Airway epithelial cell (primary cell): ENCODE results near the gene HSPA9. TPM values are rescaled to one million over a fixed set of nuclear protein-coding genes. Genes with fewer than 3 reads are reported as not detected.

Experiments used
- total RNA-seq: library from RNA; depleted of rRNA; stranded (reverse); fragments of >200 nt; gene quantifications from 2 replicates; pipeline ENCODE4 v1.2.3, GENCODE V29; 2015

HSPA9 gene
- 253 and 268 TPM in 2 replicates for total RNA-seq

DNA sequence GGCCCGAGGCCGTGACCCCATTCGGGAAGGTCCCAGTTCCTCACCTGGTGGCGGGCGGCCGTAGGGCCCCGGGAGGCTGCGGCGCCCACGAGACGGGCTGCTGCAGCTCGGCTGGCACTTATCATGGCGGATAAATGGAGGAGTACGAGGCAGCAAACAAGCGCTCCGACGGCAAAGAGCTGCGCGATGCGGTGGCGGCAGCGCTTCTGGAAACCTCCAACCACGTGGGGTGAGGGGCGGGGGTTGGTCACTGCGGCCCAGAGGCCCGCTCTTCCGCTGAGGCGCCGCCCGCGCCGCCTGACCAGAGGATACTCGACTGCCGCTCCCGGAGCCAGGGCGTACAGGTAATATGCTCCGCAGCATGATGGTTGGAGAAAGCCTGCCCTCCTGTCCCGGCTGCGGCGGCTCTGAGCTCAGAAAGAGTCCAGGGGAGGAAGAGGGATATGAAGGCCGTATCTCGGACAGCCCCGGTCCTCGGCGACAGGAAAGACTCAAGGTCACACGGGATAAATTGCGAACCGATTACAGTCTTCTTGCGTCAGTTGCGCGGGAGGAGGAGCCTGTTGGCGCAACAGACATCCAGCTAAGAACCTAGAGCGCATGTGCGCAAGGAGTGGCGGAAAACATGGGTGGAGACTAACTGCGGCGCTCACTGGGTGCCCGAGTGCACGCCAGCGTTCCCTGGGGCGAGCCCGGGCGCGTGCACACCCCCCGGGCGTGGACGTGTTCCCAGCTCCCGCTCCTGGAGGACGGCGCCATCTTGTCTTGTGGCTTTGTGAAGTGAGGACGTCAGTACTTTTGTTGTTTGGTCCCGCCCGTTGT is at the start of gene HSPA9:
TSS of gene HSPA9 (minus strand) at position 208 of the 822 bp plus-strand sequence. CDS start at position 125, 83 bp downstream.

GRCh38 chr5:138542956-138543729 is 32.1 kb downstream of the HSPA9 start, which contains the start of gene ETF1:
TSS of gene ETF1 (minus strand) at chr5:138543236. CDS start at chr5:138542918, 318 bp downstream.

Other genes starting within 250 kb of the HSPA9 start
- gene CDC25C, start 243.6 kb downstream of the HSPA9 start, total RNA-seq = 7.4 and 8.8 TPM in 2 replicates
- 16.9 and 33.5 TPM in 2 replicates for gene FAM53C, start 237.1 kb downstream of the HSPA9 start, total RNA-seq
- gene KDM3B, start 222.7 kb downstream of the HSPA9 start, total RNA-seq = 23.8 and 31.4 TPM in 2 replicates
- gene REEP2, start 136.3 kb downstream of the HSPA9 start, total RNA-seq = 15.8 and 19.3 TPM in 2 replicates
- 17.6 and 31.9 TPM in 2 replicates for gene EGR1, start 109.9 kb downstream of the HSPA9 start, total RNA-seq
- 100.0 and 111 TPM in 2 replicates for gene ETF1, start 32.2 kb downstream of the HSPA9 start, total RNA-seq
- 247 and 306 TPM in 2 replicates for gene CTNNA1, start 178.0 kb upstream of the HSPA9 start, total RNA-seq